ENCODE data around the gene LIN7C.

Gene LIN7C

DNA sequence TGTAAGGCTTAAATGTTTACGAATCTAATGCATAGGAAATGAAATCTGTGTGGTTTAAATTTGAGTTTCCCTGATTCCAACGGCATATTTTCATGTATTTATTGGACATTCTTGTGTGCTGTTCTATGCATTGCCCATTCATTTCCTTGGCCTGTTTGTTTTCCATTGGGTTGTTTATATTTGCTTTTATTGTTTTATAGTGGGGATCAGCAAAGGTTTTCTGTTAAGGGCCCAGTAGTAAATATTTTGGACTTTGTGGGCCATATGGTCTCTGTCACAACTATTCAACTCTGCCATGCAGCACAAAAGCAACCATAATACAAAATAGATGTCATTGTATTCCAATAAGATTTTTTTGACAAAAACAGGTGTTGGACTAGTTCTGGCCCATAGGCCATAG lies 28.7 kb downstream of the LIN7C start:
- TF ChIP-seq REST (IDR thresholded peaks at IDR 0.05; ENCODE audit: insufficient read depth in 1 of 2, low read depth in 2 of 2, low read length in 2 of 2), result no peak
- no peak for TF ChIP-seq TAF1 (IDR thresholded peaks at IDR 0.05; ENCODE audit: borderline replicate concordance, insufficient read depth, low read length)
- TF ChIP-seq SIN3A (IDR thresholded peaks at IDR 0.05; ENCODE audit: borderline replicate concordance, insufficient read depth, low read length), result no peak

DNA sequence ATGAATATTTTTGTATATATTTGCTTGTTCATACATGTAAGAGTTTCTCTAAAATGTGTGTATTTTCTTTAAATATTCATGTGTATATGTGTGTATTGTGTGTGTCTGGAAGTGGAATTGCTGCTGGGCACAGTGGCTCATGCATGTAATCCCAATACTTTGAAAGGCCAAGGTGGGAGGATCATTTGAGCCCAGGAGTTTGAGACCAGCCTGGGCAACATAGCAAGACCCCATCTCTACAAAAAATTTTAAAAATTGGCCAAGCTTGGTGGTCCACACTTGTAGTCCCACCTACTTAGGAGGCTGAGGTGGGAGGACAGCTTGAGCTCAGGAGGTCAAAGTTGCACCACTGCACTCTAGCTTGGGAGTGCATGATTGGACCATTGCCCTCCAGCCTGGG lies 29.3 kb downstream of the LIN7C start:
- TF ChIP-seq POLR2AphosphoS5 (IDR thresholded peaks at IDR 0.05; ENCODE audit: low read depth, low read length), result no peak
- no peak for TF ChIP-seq SIN3A (IDR thresholded peaks at IDR 0.05; ENCODE audit: borderline replicate concordance, insufficient read depth, low read length)
- TF ChIP-seq TAF1 (IDR thresholded peaks at IDR 0.05; ENCODE audit: borderline replicate concordance, insufficient read depth, low read length), result no peak
- no peak for TF ChIP-seq REST (IDR thresholded peaks at IDR 0.05; ENCODE audit: insufficient read depth in 1 of 2, low read depth in 2 of 2, low read length in 2 of 2)
- no peak for TF ChIP-seq FOXP2 (optimal IDR thresholded peaks at IDR 0.05; ENCODE audit: borderline replicate concordance, extremely low read depth, extremely low read length, insufficient read depth)

GRCh38 chr11:27475622-27476021 lies 30.9 kb downstream of the LIN7C start:
- TF ChIP-seq POLR2AphosphoS5 (IDR thresholded peaks at IDR 0.05; ENCODE audit: low read depth, low read length) (no peak), SIN3A (IDR thresholded peaks at IDR 0.05; ENCODE audit: borderline replicate concordance, insufficient read depth, low read length) (no peak), TAF1 (IDR thresholded peaks at IDR 0.05; ENCODE audit: borderline replicate concordance, insufficient read depth, low read length) (no peak), REST (IDR thresholded peaks at IDR 0.05; ENCODE audit: insufficient read depth in 1 of 2, low read depth in 2 of 2, low read length in 2 of 2) (no peak), FOXP2 (optimal IDR thresholded peaks at IDR 0.05; ENCODE audit: borderline replicate concordance, extremely low read depth, extremely low read length, insufficient read depth) (no peak)

DNA sequence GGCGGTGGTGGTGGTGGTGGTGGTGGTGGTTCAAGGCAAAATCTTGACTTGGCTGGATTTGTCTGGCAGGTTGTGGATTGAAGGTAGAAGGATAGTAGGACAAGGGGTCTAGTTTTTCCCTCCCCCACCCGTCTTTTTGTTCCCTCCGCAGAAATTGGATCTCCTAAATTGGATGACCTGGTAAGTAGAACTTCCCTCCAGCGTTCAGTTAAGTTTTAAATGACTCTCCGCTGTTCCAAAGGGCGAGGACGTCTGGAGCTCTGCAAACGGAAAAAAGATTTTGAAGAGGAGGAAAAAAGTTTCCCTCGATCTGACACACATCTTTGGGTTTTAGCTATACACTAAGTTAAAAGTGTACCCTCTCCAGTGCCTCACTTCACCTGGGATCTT lies 33.6 kb downstream of the LIN7C start:
- no peak for TF ChIP-seq SIN3A (IDR thresholded peaks at IDR 0.05; ENCODE audit: borderline replicate concordance, insufficient read depth, low read length)
- TF ChIP-seq FOXP2 (optimal IDR thresholded peaks at IDR 0.05; ENCODE audit: borderline replicate concordance, extremely low read depth, extremely low read length, insufficient read depth), result no peak

DNA sequence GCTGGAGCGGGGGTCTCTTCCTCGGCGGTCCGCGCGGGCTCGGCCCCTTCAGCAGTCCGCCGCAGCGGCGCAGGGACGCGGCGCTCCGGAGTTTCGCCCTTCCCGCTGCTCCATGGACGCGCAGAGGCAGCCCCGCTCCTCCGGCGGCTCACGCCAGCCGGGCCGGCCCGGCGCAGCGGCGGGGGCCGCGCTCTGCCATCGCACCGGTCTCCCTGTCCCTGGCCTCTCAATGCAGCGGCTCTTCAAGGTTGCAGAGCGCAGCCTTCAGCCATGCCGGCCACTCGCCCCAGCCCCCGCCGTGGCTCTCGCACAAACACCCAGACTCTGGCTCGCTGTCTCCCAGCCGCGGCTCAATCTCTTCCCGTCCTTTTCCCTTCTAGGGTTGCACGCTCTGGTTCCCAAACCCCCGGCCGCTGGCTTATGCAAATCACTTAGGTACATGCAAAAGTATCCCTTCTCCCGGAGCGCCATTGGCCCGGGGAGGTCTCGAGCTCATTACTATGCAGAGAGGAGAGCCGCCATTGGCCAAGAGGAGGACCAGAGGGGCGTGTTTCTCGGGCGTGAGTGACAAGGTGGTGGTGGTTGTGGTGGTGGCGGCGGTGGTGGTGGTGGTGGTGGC lies 34.1 kb downstream of the LIN7C start, which contains the start of gene LGR4:
TSS of gene LGR4 (minus strand) at position 393 of the 619 bp plus-strand sequence. CDS start 488 bp downstream, outside the sequence.
- TF ChIP-seq POLR2AphosphoS5 (IDR thresholded peaks at IDR 0.05; ENCODE audit: low read depth, low read length) (peak; percentile 95), REST (IDR thresholded peaks at IDR 0.05; ENCODE audit: insufficient read depth in 1 of 2, low read depth in 2 of 2, low read length in 2 of 2) (peak in 1 of 2 experiments; percentile 69; a peak in 2 of 4 replicates), SIN3A (IDR thresholded peaks at IDR 0.05; ENCODE audit: borderline replicate concordance, insufficient read depth, low read length) (peak; percentile 72; the same call in 1 of the 2 replicates), TAF1 (IDR thresholded peaks at IDR 0.05; ENCODE audit: borderline replicate concordance, insufficient read depth, low read length) (peak; percentile 98), FOXP2 (optimal IDR thresholded peaks at IDR 0.05; ENCODE audit: borderline replicate concordance, extremely low read depth, extremely low read length, insufficient read depth) (no peak)

Measured in PFSK-1 (cell line).